Uterus (tissue), 4 donors: ENCODE data around the gene MUS81. TPM values are rescaled to one million over a fixed set of nuclear protein-coding genes. Genes with fewer than 3 reads are reported as not detected.

Source experiments
- DNase-seq, 2 donors: peaks; one replicate each; pipeline ENCODE4 v3.0.0-alpha.2; 2019 to 2020
- H3K27ac ChIP-seq, 2 donors: fragments of 200-600 bp; sonication (generic); 1 replicate in 1 of 2; 2 replicates in 1 of 2; pipeline ENCODE4 v1.5.1; 2016 to 2018
- H3K27me3 ChIP-seq, 2 donors: fragments of 200-600 bp; sonication (generic); one replicate each; pipeline ENCODE4 v1.5.1; 2018 to 2019; ENCODE audit warnings: control low read depth in 1 of 2
- H3K36me3 ChIP-seq, 2 donors: fragments of 200-600 bp; sonication (generic); one replicate each; pipeline ENCODE4 v1.5.1; 2019; ENCODE audit warnings: control low read depth in 1 of 2
- H3K4me1 ChIP-seq, 2 donors: fragments of 200-600 bp; sonication (generic); one replicate each; pipeline ENCODE4 v1.5.1; 2018 to 2019; ENCODE audit warnings: control low read depth in 1 of 2
- H3K4me3 ChIP-seq, 2 donors: fragments of 200-600 bp; sonication (generic); 1 replicate in 1 of 2; 2 replicates in 1 of 2; pipeline ENCODE4 v1.5.1; 2018 to 2019; ENCODE audit warnings: mild to moderate bottlenecking in 1 of 2
- H3K9me3 ChIP-seq, 2 donors: fragments of 200-600 bp; sonication (generic); one replicate each; pipeline ENCODE4 v1.5.1; 2019; ENCODE audit warnings: control low read depth in 1 of 2
- POLR2A ChIP-seq, 2 donors: fragments of 450-650 bp; IDR thresholded peaks; one replicate each; pipeline ENCODE4 v1.6.1; 2016; ENCODE audit warnings: antibody characterized with exemption in 2 of 2, mild to moderate bottlenecking in 1 of 2, moderate library complexity in 1 of 2
- intact Hi-C: fragments of 100-400 bp; cut with DNase I; formaldehyde crosslinking; loops from one replicate; pipeline ENCODE4 v1.15.1; 2023; ENCODE audit warnings: low total_unique reads
- total RNA-seq, 4 donors: library from RNA; depleted of rRNA in 3 of 4; stranded (reverse); fragments of >200 nt in 3 of 4; gene quantifications; one replicate each; pipeline versions ENCODE4 v1.1.0 to v1.2.4, GENCODE V29; 2014 to 2023
- TF ChIP-seq, protein P1 (sequence below), 4 experiments: fragments of 200-600 bp in 2 of 4; fragments of 450-650 bp in 2 of 4; sonication (generic) in 2 of 4; IDR thresholded peaks; one replicate each; pipeline ENCODE4 v1.5.1; 2016 to 2019; ENCODE audit warnings: antibody characterized with exemption in 4 of 4, mild to moderate bottlenecking in 2 of 4, moderate library complexity in 1 of 4
- donor health status: DM: yes; HTN: yes; CAD: no.

MUS81 gene
- total RNA-seq, 4 donors from 2014 or later = 28.8 to 108 (median 75.0) TPM

DNA sequence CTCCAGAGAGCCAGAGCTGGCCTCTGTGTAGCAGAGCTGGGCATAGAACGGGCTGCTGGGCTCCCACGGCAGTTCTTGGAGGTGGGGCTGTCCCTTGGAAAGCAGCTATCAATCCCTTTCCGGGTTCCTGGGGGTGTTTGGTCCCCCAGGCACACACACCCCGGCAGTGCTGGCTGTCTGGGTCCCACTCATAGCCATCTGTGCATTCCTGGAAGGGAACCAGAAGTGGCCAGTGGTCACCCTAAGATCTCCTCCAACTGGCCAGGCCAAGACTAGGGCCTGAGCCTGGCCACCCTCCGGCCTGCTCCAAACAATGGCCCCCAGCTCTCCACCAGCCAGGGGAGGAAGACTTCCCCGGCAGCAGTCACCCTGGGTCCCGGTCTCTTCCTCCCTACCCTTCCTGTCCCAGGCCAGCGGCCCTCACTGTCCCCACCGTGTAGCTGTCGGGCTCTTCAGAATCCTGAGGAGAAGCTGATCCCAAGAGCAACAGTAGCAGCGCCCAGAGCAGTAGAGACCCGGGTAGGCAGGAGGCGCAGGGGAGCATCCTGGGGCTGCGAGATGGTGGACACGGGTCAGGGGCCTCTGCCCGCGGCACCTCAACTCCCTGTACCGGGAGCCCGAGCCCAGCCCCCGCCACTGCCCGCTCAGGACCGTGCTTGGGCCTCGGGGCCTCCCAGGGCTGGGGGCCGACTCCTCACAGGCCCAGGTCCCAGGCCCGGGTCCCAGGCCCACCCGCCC lies 11.7 kb downstream of the MUS81 start:
- intact Hi-C loops = no loop called here
- Histone ChIP-seq H3K4me1 (peaks cover 0 to 8% of the 10 kb centered on the region in 2 donors), H3K36me3 (no peaks in the 10 kb centered on the region), H3K9me3 (no peaks in the 10 kb centered on the region), H3K27ac (peak overlapping the region; percentile 84 to 96), H3K27me3 (no peaks in the 10 kb centered on the region), H3K4me3 (peak overlapping the region; percentile 46 to 73)
- no peak for TF ChIP-seq POLR2A (IDR thresholded peaks at IDR 0.05)
- TF ChIP-seq, protein P1, sequence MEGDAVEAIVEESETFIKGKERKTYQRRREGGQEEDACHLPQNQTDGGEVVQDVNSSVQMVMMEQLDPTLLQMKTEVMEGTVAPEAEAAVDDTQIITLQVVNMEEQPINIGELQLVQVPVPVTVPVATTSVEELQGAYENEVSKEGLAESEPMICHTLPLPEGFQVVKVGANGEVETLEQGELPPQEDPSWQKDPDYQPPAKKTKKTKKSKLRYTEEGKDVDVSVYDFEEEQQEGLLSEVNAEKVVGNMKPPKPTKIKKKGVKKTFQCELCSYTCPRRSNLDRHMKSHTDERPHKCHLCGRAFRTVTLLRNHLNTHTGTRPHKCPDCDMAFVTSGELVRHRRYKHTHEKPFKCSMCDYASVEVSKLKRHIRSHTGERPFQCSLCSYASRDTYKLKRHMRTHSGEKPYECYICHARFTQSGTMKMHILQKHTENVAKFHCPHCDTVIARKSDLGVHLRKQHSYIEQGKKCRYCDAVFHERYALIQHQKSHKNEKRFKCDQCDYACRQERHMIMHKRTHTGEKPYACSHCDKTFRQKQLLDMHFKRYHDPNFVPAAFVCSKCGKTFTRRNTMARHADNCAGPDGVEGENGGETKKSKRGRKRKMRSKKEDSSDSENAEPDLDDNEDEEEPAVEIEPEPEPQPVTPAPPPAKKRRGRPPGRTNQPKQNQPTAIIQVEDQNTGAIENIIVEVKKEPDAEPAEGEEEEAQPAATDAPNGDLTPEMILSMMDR (IDR thresholded peaks at IDR 0.05) = no peak
- DNase-seq = peak in 1 of 2 donors; percentile 48

DNA sequence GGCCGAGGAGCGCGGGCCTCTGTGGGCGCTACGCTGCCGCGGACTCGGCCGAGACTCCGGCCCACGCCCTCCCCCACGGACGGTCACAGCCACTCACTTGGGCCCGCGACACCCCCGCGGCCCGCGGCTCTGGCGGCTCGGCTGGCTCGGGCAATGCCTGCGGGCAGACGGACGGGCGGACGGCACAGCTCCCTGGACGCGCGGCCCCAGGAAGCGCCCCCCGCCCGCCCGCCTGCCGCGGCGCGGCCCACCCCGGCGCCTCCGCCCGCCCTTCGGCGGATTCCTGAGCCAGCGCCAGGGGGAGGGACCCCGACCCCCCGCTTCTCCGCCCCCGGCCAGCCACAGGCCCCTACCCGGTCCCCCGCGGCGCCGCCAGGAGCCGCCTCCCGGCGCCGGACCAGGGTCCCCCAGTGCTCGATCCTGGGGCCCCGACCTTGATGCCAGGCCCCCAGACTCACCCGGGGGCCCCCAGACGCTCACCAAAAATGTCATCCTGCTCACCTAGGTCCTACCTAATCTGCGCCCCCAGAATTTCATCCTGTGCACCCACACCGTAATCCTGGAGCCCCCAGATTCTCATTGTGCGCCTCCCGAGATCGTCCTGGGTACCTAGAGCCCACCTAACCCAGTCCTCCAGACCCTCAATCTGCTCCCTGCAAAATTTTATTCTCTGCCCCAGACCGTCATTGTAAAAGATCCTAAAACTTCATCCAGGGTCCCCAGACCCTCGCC lies 12.5 kb downstream of the MUS81 start, which contains the start of gene EFEMP2:
TSS of gene EFEMP2 (minus strand) at position 215 of the 732 bp plus-strand sequence. CDS start 446 bp downstream, outside the sequence.
- H3K27ac ChIP-seq = peak within 1 kb of the TSS; percentile 84 to 96
- intact Hi-C loops = no loop called here
- peaks cover 0 to 8% of the 10 kb centered on the region in 2 donors for H3K4me1 ChIP-seq
- peak within 1 kb of the TSS; percentile 46 to 73 for H3K4me3 ChIP-seq
- DNase-seq = peak; percentile 62 to 81
- no peaks in the 10 kb centered on the region for H3K27me3 ChIP-seq
- TF ChIP-seq POLR2A (IDR thresholded peaks at IDR 0.05) = peak in 1 of 2 donors; percentile 53
- TF ChIP-seq, protein P1 (IDR thresholded peaks at IDR 0.05) = no peak
- no peaks in the 10 kb centered on the region for H3K9me3 ChIP-seq
- H3K36me3 ChIP-seq = no peaks in the 10 kb centered on the region

DNA sequence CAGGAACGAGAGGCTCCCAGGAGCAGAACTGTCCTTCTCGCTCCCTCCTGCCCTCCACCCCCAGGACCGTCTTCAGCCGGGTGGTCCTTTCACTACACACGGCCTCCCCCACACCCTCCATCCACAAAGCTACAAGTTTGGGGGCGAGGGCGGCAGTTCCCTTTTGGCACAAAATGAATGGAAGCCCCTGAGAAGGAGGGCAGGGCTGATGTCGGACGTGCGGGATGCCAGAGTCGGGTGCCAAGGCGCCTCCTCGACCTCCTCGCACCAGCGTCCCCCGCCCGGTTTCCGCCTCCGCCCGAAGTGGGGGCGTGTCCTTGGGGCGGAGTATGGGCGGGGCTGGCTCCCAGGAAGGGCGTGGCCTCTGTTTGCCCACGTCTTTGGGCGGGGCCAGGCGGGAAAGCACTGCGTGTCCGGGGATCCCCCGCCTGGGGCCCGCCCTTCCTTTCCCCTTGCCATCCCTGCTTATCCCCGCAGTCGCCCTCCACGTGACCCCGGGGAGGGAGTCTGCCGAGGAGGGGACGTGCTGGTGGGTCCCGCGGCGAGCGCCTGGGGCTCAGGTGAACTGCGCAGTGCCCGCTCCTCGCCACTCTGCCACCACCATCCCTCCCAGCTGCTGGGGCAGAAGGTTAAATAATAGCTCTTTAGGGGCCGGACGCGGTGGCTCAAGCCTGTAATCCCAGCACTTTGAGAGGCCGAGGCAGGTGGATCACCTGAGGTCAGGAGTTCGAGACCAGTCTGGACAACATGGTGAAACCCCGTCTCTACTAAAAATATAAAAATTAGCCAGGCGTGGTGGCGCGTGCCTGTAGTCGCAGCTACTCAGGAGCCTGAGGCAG lies 13.3 kb downstream of the MUS81 start:
- peak; percentile 96 to 98 for DNase-seq

DNA sequence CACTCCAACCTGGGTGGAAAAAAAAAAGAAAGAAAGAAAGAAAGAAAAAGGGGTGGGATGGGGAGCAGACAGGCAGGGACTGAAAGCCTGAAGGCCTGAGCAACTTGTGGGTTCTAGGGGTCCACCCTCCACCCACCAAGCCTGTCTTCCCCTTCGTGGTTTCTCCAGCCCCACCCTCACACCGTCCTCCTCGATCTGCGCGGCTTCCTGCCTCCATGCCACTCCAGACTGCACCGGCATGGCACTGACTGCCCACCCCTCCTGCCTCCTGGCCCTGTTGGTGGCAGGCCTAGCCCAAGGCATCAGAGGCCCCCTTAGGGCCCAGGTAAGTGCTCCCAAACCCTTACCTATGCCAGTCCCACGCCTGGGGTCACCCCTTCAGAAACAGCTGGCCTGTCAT lies 19.4 kb downstream of the MUS81 start, which contains the start of gene CTSW:
TSS of gene CTSW (plus strand) at position 221 of the 400 bp plus-strand sequence. CDS start at position 239, 18 bp downstream.
- no peaks in the 10 kb centered on the region for H3K27me3 ChIP-seq
- intact Hi-C loops = loop anchor here (5.0 kb wide), 1 partner anchor 108 kb away; no protein-coding TSS in a partner anchor
- no peak for TF ChIP-seq POLR2A (IDR thresholded peaks at IDR 0.05)
- TF ChIP-seq, protein P1 (IDR thresholded peaks at IDR 0.05) = no peak
- no peak within 1 kb of the TSS for H3K27ac ChIP-seq
- no peaks in the 10 kb centered on the region for H3K4me1 ChIP-seq
- H3K9me3 ChIP-seq = no peaks in the 10 kb centered on the region
- no peak for DNase-seq
- H3K36me3 ChIP-seq = no peaks in the 10 kb centered on the region
- H3K4me3 ChIP-seq = no peak within 1 kb of the TSS

More for the DNA sequence above, 13.3 kb downstream of the MUS81 start:
- TF ChIP-seq POLR2A (IDR thresholded peaks at IDR 0.05) = peak; percentile 72 to 90
- TF ChIP-seq, protein P1 (IDR thresholded peaks at IDR 0.05) = peak in 2 of 4 experiments; percentile 1 to 13
- H3K27ac ChIP-seq = peak overlapping the region; percentile 84 to 96
- no peaks in the 10 kb centered on the region for H3K36me3 ChIP-seq
- intact Hi-C loops = no loop called here
- H3K27me3 ChIP-seq = no peaks in the 10 kb centered on the region
- no peaks in the 10 kb centered on the region for H3K9me3 ChIP-seq
- H3K4me1 ChIP-seq = peaks cover 0 to 8% of the 10 kb centered on the region in 2 donors
- H3K4me3 ChIP-seq = peak overlapping the region; percentile 46 to 73
